ENCODE data around the gene KCNJ3. TPM values are rescaled to one million over a fixed set of nuclear protein-coding genes. Genes with fewer than 3 reads are reported as not detected.

Gene KCNJ3
- total RNA-seq, 1 donor from 2014 or later, result 4.2 TPM

DNA sequence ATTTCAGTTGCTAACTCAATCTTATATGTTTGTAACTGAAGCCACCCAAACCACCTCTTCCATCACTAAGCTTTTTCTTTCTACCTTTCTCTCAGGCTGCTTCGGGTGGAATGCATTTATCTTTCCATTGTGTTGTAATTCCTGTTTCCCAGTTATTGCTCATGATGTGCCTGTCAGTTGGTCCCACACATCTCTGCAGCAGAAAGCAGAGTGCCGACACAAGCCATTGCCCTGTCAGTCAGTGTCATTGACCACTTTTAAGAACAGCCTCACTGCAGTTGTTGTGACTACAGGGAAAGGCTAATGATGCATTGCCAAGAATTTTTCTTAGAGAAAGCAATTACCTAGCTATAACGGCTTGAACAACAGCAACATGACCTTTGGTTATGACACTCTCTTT lies 24.8 kb upstream of the KCNJ3 start:
- intact Hi-C loops (cut with micrococcal nuclease), result no loop called here
- no peak overlapping the region for H3K4me3 ChIP-seq
- no peak for DNase-seq
- no peaks in the 10 kb centered on the region for H3K9me3 ChIP-seq (replicated peaks)
- TF ChIP-seq, protein P1, sequence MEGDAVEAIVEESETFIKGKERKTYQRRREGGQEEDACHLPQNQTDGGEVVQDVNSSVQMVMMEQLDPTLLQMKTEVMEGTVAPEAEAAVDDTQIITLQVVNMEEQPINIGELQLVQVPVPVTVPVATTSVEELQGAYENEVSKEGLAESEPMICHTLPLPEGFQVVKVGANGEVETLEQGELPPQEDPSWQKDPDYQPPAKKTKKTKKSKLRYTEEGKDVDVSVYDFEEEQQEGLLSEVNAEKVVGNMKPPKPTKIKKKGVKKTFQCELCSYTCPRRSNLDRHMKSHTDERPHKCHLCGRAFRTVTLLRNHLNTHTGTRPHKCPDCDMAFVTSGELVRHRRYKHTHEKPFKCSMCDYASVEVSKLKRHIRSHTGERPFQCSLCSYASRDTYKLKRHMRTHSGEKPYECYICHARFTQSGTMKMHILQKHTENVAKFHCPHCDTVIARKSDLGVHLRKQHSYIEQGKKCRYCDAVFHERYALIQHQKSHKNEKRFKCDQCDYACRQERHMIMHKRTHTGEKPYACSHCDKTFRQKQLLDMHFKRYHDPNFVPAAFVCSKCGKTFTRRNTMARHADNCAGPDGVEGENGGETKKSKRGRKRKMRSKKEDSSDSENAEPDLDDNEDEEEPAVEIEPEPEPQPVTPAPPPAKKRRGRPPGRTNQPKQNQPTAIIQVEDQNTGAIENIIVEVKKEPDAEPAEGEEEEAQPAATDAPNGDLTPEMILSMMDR (IDR thresholded peaks at IDR 0.05; ENCODE audit: borderline replicate concordance), result no peak
- H3K4me1 ChIP-seq, result no peaks in the 10 kb centered on the region
- no peaks in the 10 kb centered on the region for H3K27me3 ChIP-seq (ENCODE audit: low read depth)
- H3K27ac ChIP-seq (replicated peaks), result no peak overlapping the region
- H3K36me3 ChIP-seq, result no peaks in the 10 kb centered on the region

DNA sequence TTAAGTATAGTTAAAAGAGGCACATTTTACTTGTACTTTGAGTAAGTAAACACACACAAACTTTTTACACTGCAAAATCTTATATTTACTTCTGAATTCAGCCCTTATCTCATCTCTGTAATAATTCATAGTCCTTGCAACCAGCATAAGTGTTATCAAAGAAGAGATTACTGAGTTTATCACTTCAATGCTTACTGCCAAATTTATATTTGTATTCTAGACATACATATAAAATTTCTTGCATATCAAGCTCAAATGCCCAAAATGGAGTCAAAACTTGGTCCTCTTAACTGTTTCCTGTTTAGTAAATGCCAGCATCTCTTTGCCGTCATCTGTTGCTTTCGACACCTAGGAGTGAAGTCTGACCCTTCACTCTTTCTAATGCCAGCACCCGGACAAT lies 21.1 kb upstream of the KCNJ3 start:
- TF ChIP-seq, protein P1 (IDR thresholded peaks at IDR 0.05; ENCODE audit: borderline replicate concordance), result no peak
- Histone ChIP-seq H3K4me3 (no peak overlapping the region), H3K9me3 (replicated peaks) (no peaks in the 10 kb centered on the region), H3K36me3 (no peaks in the 10 kb centered on the region), H3K4me1 (no peaks in the 10 kb centered on the region), H3K27me3 (ENCODE audit: low read depth) (no peaks in the 10 kb centered on the region), H3K27ac (replicated peaks) (no peak overlapping the region)
- no peak for DNase-seq
- intact Hi-C loops (cut with micrococcal nuclease), result no loop called here

DNA sequence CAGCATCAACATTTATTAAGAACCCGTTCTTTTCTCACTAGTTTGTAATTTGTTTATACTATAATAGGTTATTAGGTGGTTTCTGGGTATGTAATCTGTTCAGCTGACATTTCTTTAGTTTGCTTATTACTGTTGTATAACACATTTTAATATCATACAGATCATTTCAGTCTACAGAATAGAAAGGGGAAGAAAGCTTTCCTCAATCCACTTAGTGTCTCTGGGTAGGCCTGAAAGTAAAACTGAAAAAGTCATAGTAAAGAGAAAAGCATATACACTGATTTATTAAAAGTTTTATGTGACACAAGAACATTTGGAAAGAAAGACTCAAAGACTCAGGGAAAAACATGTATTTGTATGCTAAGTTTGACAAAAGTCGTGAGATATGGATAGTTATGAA lies 16.8 kb upstream of the KCNJ3 start:
- intact Hi-C loops (cut with micrococcal nuclease), result no loop called here
- Histone ChIP-seq H3K4me3 (no peak overlapping the region), H3K4me1 (no peaks in the 10 kb centered on the region), H3K9me3 (replicated peaks) (no peaks in the 10 kb centered on the region), H3K36me3 (no peaks in the 10 kb centered on the region), H3K27me3 (ENCODE audit: low read depth) (no peaks in the 10 kb centered on the region), H3K27ac (replicated peaks) (no peak overlapping the region)
- TF ChIP-seq, protein P1 (IDR thresholded peaks at IDR 0.05; ENCODE audit: borderline replicate concordance), result no peak
- no peak for DNase-seq

DNA sequence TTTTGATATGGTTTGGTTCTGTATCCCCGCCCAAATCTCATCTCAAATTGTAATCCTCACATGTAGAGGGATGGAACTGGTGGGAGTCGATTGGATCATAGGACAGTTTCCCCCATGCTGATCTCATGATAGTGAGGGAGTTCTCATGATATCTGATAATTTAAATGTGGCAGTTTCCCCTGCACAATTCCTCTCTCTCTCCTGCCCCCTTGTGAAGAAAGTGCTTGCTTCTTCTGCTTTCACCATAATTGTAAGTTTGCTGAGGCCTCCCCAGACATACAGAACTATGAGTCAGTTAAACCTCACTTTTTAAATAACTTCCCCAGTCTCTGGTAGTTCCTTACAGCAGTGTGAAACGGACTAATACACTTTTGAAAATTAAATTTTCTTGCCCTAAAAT lies 12.3 kb upstream of the KCNJ3 start:
- no peak overlapping the region for H3K4me3 ChIP-seq
- H3K36me3 ChIP-seq, result no peaks in the 10 kb centered on the region
- no peaks in the 10 kb centered on the region for H3K9me3 ChIP-seq (replicated peaks)
- H3K27ac ChIP-seq (replicated peaks), result no peak overlapping the region
- H3K27me3 ChIP-seq (ENCODE audit: low read depth), result no peaks in the 10 kb centered on the region
- DNase-seq, result no peak
- intact Hi-C loops (cut with micrococcal nuclease), result no loop called here
- TF ChIP-seq, protein P1 (IDR thresholded peaks at IDR 0.05; ENCODE audit: borderline replicate concordance), result no peak
- H3K4me1 ChIP-seq, result no peaks in the 10 kb centered on the region

DNA sequence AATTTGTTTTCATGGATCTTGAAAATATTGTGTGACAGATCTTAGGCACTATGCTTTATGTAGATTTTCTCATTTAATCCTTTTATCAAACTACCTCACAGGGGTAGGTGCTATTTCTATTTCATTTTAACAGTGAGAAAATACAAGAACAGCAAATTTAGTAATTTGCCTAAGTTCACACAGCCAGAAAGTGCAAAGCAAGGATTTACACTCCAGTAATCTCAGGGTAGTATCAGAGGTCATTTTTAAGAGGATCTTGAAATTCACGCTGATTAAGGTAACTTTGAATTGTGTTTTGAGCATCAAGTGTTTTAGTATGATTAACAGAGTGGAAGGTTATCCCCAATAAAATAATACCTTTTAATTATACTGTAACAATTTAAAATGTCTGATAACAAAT lies 10.1 kb upstream of the KCNJ3 start:
- TF ChIP-seq, protein P1 (IDR thresholded peaks at IDR 0.05; ENCODE audit: borderline replicate concordance), result no peak
- Histone ChIP-seq H3K27ac (replicated peaks) (no peak overlapping the region), H3K36me3 (no peaks in the 10 kb centered on the region), H3K4me3 (no peak overlapping the region), H3K27me3 (ENCODE audit: low read depth) (no peaks in the 10 kb centered on the region), H3K9me3 (replicated peaks) (no peaks in the 10 kb centered on the region), H3K4me1 (no peaks in the 10 kb centered on the region)
- intact Hi-C loops (cut with micrococcal nuclease), result no loop called here
- DNase-seq, result no peak

DNA sequence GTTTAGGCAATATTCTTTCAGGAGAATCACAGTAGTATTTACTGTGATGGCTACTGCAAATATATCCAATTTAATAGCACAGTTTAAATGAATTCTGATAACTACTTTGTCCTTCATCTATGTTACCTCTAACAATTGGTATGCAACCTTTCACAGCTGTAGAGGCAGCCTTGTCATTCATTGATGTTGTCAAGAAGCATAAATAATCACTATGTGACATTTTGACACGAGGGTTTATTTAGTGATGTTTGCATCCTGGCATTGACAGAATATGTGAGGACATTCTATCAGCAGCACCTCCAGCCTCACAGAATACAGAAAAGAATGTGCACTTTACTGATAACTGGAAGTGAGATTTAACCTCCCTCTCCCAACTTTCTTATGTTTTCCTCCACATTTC lies 9.3 kb upstream of the KCNJ3 start:
- Histone ChIP-seq H3K27ac (replicated peaks) (no peak overlapping the region), H3K27me3 (ENCODE audit: low read depth) (no peaks in the 10 kb centered on the region), H3K36me3 (no peaks in the 10 kb centered on the region), H3K9me3 (replicated peaks) (no peaks in the 10 kb centered on the region), H3K4me3 (no peak overlapping the region), H3K4me1 (no peaks in the 10 kb centered on the region)
- TF ChIP-seq, protein P1 (IDR thresholded peaks at IDR 0.05; ENCODE audit: borderline replicate concordance), result no peak
- DNase-seq, result no peak
- intact Hi-C loops (cut with micrococcal nuclease), result no loop called here
